RWPE2 (cell line): ENCODE measurements around the gene SREK1.

ENCODE experiments used
- ATAC-seq: fragments of 200-7000 bp; cut with Tn5 transposase; 3 replicates; pipeline ENCODE4 v1.9.1; 2021; ENCODE audit warnings: low read depth
- DNase-seq: peaks from one replicate; pipeline ENCODE4 v3.0.0-alpha.2; 2020; ENCODE audit warnings: low spot score
- H3K27ac ChIP-seq: fragments of 450-650 bp; 2 replicates; pipeline ENCODE4 v1.5.1; 2017; ENCODE audit warnings: mild to moderate bottlenecking; ENCODE audit not compliant: poor library complexity, severe bottlenecking
- H3K27me3 ChIP-seq: fragments of 250-450 bp; sonication (Bioruptor Pico); 2 replicates; pipeline ENCODE4 v1.5.1; 2021; ENCODE audit warnings: mild to moderate bottlenecking, moderate library complexity; ENCODE audit not compliant: insufficient read depth, poor library complexity, severe bottlenecking
- H3K36me3 ChIP-seq: fragments of 250-450 bp; sonication (Bioruptor Pico); 2 replicates; pipeline ENCODE4 v1.5.1; 2020; ENCODE audit warnings: low read depth, mild to moderate bottlenecking, moderate library complexity
- H3K4me1 ChIP-seq: fragments of 250-450 bp; sonication (Bioruptor Pico); 2 replicates; pipeline ENCODE4 v1.5.1; 2021; ENCODE audit warnings: mild to moderate bottlenecking, moderate library complexity; ENCODE audit not compliant: insufficient read depth, poor library complexity, severe bottlenecking
- H3K4me3 ChIP-seq: fragments of 250-450 bp; sonication (Bioruptor Pico); 2 replicates; pipeline ENCODE4 v1.5.1; 2021; ENCODE audit warnings: mild to moderate bottlenecking, moderate library complexity; ENCODE audit not compliant: severe bottlenecking
- H3K9me3 ChIP-seq: fragments of 250-450 bp; sonication (Bioruptor Pico); 2 replicates; pipeline ENCODE4 v1.5.1; 2021; ENCODE audit warnings: mild to moderate bottlenecking, moderate library complexity; ENCODE audit not compliant: severe bottlenecking
- TF ChIP-seq, protein P1 (sequence below): fragments of 450-650 bp; IDR thresholded peaks from one replicate; pipeline ENCODE4 v1.5.1; 2017; ENCODE audit warnings: mild to moderate bottlenecking, moderate library complexity; ENCODE audit not compliant: poor library complexity, severe bottlenecking

The SREK1 gene

DNA sequence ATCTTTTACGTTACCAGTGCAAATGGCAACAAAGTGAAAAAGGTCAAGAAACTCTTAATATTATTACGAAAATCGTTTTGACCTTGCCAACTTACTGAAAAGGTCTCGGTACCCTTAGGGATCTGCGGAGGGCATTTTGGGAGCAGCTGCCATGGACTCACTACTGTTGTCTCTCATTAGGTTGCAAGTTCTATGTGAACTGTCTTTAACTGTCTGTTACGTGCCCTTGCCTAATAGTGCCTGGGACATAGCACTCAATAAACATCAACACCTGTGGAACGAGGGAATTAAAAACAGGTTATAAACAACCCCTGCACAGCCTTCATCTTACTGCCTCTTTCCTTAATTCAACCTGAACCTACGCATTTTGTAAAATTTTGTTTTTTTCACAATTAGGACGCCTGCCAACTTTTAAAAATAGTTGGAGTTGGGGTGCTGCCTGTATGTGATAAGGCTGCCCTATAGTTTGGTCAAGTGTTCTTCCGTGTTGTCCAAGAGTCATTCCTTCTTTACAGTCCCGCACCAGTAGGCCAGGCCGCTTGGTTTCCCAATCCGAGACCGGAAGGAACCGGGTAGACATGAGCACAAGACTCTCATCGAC, 527 bp upstream of the SREK1 start:
- Histone ChIP-seq H3K9me3 (no peaks in the 10 kb centered on the region), H3K27ac (peak overlapping the region; percentile 79), H3K36me3 (peaks cover 29% of the 10 kb centered on the region), H3K4me1 (peaks cover 8% of the 10 kb centered on the region), H3K4me3 (peak overlapping the region; percentile 76), H3K27me3 (no peaks in the 10 kb centered on the region)
- ATAC-seq (peak; percentile 29; the same call in 2 of the 3 replicates), DNase-seq (no peak)
- TF ChIP-seq, protein P1, sequence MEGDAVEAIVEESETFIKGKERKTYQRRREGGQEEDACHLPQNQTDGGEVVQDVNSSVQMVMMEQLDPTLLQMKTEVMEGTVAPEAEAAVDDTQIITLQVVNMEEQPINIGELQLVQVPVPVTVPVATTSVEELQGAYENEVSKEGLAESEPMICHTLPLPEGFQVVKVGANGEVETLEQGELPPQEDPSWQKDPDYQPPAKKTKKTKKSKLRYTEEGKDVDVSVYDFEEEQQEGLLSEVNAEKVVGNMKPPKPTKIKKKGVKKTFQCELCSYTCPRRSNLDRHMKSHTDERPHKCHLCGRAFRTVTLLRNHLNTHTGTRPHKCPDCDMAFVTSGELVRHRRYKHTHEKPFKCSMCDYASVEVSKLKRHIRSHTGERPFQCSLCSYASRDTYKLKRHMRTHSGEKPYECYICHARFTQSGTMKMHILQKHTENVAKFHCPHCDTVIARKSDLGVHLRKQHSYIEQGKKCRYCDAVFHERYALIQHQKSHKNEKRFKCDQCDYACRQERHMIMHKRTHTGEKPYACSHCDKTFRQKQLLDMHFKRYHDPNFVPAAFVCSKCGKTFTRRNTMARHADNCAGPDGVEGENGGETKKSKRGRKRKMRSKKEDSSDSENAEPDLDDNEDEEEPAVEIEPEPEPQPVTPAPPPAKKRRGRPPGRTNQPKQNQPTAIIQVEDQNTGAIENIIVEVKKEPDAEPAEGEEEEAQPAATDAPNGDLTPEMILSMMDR, result no peak

DNA sequence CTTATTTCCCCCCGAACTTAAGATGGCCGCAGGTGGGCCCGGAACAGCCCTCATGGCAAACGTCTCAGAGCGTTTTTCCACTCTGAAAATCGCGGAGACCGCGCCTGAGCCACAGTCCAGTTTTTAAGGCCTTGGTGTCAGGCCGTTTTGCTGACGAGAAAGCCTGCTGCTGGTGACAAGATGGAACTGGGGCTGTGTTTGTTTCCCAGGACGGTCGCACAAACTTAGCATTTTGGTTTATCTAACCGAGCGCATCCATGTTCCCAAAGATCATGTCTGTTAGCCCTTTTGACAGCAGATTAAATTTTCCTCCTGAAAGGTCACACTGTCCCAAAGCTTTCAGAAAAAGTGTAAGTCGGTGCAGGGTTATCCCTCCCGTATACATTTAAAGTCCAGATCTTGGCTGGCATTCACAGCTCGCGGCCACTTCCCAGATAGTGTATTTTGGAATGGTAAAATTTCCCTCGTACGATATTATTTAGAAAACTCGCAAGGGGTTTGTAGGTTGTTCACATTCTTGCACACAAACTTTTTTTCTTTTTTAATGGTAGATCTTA, 812 bp downstream of the SREK1 start:
- TF ChIP-seq, protein P1, result no peak
- H3K9me3 ChIP-seq, result no peaks in the 10 kb centered on the region
- ATAC-seq (peak; percentile 49), DNase-seq (no peak)
- H3K4me1 ChIP-seq, result peaks cover 8% of the 10 kb centered on the region
- H3K27me3 ChIP-seq, result no peaks in the 10 kb centered on the region
- peak overlapping the region; percentile 79 for H3K27ac ChIP-seq
- H3K4me3 ChIP-seq, result peak overlapping the region; percentile 76
- peaks cover 29% of the 10 kb centered on the region for H3K36me3 ChIP-seq

DNA sequence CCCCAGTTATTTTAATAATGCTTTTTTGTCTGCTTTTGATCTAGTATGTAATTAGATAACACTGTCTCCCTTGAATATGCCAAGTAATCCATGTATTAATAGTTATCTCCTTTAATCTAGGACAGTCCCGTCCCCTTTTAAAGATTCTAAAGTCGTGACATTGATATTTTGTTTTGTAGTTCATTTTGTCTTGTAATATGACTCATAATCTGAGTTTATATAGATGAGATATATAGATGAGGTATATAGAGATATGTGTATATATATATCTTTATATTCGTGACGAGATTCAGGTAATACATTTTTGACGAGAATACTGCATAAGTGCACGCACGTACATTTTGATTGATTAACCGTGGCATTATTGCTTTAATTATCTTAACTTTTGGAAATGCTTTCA, 1.6 kb downstream of the SREK1 start:
- TF ChIP-seq, protein P1, result no peak
- Histone ChIP-seq H3K4me1 (peaks cover 8% of the 10 kb centered on the region), H3K27me3 (no peaks in the 10 kb centered on the region), H3K36me3 (peaks cover 29% of the 10 kb centered on the region), H3K27ac (peak overlapping the region; percentile 79), H3K4me3 (peak overlapping the region; percentile 76), H3K9me3 (no peaks in the 10 kb centered on the region)
- ATAC-seq, result no peak
- DNase-seq, result no peak

DNA sequence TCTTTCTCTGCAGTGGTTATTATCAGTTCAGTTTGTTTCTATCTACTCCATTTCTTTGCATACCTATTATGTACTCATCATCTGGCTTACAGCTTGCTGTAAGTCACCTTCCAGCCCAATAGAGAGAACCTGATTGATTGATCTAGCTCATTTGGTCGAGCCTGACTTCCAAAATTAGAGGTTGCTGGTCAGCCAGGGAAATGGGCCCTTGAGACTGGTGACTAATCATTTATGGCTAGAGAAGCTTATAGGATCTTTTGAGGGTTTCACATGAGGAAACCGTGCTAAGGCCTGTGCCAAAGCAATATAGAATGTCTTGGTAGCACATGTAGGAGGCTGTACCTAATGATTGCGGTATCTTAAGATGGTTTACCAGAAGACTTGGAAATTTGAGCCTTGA, 5.8 kb downstream of the SREK1 start:
- ATAC-seq (no peak), DNase-seq (no peak)
- no peak overlapping the region for H3K27ac ChIP-seq
- no peaks in the 10 kb centered on the region for H3K27me3 ChIP-seq
- TF ChIP-seq, protein P1, result no peak
- no peaks in the 10 kb centered on the region for H3K9me3 ChIP-seq
- no peak overlapping the region for H3K4me3 ChIP-seq
- peaks cover 12% of the 10 kb centered on the region for H3K4me1 ChIP-seq
- peaks cover 54% of the 10 kb centered on the region for H3K36me3 ChIP-seq

DNA sequence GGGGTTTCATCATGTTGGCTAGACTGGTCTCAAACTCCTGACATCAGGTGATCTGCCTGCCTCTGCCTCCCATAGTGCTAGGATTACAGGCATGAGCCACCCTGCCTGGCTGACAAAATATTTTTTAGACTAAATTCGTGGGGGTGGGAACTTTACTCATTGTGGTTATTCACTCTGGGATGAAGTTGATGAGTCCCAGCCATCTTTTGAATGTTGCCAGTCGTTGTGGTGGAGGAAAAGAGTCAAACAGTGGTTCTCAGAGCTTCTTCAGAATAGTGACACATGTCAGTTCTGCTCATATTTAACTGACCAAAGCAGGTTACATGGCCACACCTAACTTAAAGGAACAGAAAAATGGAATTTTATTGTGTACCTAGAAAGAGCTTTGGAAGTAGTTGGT, 6.9 kb downstream of the SREK1 start:
- no peaks in the 10 kb centered on the region for H3K27me3 ChIP-seq
- TF ChIP-seq, protein P1, result no peak
- ATAC-seq (no peak), DNase-seq (no peak)
- H3K27ac ChIP-seq, result no peak overlapping the region
- peaks cover 12% of the 10 kb centered on the region for H3K4me1 ChIP-seq
- no peak overlapping the region for H3K4me3 ChIP-seq
- H3K36me3 ChIP-seq, result peaks cover 56% of the 10 kb centered on the region
- H3K9me3 ChIP-seq, result no peaks in the 10 kb centered on the region
